GM20431 (cell line): ENCODE results near the gene GNG4.
"Not testable (repeated sequence)": the region's sequence is repeated elsewhere in the genome, so short reads cannot be mapped to it uniquely, and the experiment has no call there.

Experiments used
- in situ Hi-C: fragments of 300-500 bp; cut with MseI, MboI; formaldehyde crosslinking; loops from one replicate; pipeline ENCODE4 v1.15.0; 2020; ENCODE audit warnings: low sequenced_read_pairs; ENCODE audit not compliant: unreplicated experiment

The GNG4 gene

GRCh38 chr1:235632506-235633401 lies 16.8 kb downstream of the GNG4 start:
- in situ Hi-C loops: no loop called here

- in situ Hi-C loops: no loop called here
Measured at GRCh38 chr1:235631816-235632215, 17.8 kb downstream of the GNG4 start.

- in situ Hi-C loops: no loop called here
Measured at GRCh38 chr1:235628316-235629005, 21.1 kb downstream of the GNG4 start.

GRCh38 chr1:235625831-235626230 lies 23.8 kb downstream of the GNG4 start:
- in situ Hi-C loops: no loop called here

- in situ Hi-C loops: no loop called here
Measured at GRCh38 chr1:235625340-235625739, 24.2 kb downstream of the GNG4 start.

GRCh38 chr1:235624721-235625333 lies 24.8 kb downstream of the GNG4 start:
- in situ Hi-C loops: no loop called here

GRCh38 chr1:235622936-235623779 lies 26.4 kb downstream of the GNG4 start:
- in situ Hi-C loops: no loop called here

GRCh38 chr1:235619149-235619548 lies 30.4 kb downstream of the GNG4 start:
- in situ Hi-C loops: not testable (repeated sequence)

GRCh38 chr1:235617808-235618207 lies 31.8 kb downstream of the GNG4 start:
- in situ Hi-C loops: no loop called here

GRCh38 chr1:235617140-235617539 lies 32.4 kb downstream of the GNG4 start:
- in situ Hi-C loops: no loop called here

- in situ Hi-C loops: no loop called here
Measured at GRCh38 chr1:235614442-235614954, 35.1 kb downstream of the GNG4 start.

- in situ Hi-C loops: no loop called here
Measured at GRCh38 chr1:235613602-235614001, 36.0 kb downstream of the GNG4 start.

- in situ Hi-C loops: no loop called here
Measured at GRCh38 chr1:235612761-235613160, 36.8 kb downstream of the GNG4 start.

- in situ Hi-C loops: no loop called here
Measured at GRCh38 chr1:235610157-235610556, 39.4 kb downstream of the GNG4 start.

GRCh38 chr1:235608278-235608677 lies 41.3 kb downstream of the GNG4 start:
- in situ Hi-C loops: no loop called here

GRCh38 chr1:235607284-235607683 lies 42.3 kb downstream of the GNG4 start:
- in situ Hi-C loops: no loop called here

- in situ Hi-C loops: no loop called here
Measured at GRCh38 chr1:235601104-235601503, 48.5 kb downstream of the GNG4 start.

- in situ Hi-C loops: no loop called here
Measured at GRCh38 chr1:235599536-235599935, 50.0 kb downstream of the GNG4 start.

- in situ Hi-C loops: no loop called here
Measured at GRCh38 chr1:235597867-235598553, 51.6 kb downstream of the GNG4 start.
